Activated CD8-positive, alpha-beta memory T cell treated with anti-CD3 and anti-CD28 coated beads, Interleukin-2, amount 50 U/mL, for 24 hours (primary cell): Measurements from ENCODE around the gene MCCD1.
"Not testable (repeated sequence)": the region's sequence is repeated elsewhere in the genome, so short reads cannot be mapped to it uniquely, and the experiment has no call there.

Experiments
- DNase-seq: peaks from one replicate; pipeline ENCODE4 v3.0.0-alpha.2; 2020; ENCODE audit errors: extremely low read depth

MCCD1 gene

DNA sequence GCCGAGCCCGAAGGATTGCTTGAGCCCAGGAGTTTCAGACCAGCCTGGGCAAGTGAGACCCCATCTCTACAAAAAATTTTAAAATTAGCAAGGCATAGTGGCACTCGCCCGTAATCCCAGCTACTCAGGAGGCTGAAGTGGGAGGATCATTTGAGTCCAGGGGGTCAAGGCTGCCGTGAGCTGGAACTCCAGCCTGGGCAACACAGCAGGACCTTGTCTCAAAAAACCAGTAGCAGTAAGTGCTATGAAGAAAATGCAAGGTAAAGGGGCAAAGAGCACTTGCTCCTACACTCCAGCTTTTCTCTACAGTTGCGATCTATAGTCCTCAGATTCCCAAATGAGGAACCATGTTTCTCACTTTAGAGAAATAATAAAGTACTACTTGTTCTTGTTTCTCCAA, 14.9 kb downstream of the MCCD1 start:
- DNase-seq, result no peak

GRCh38 chr6:31544676-31545075, 15.9 kb downstream of the MCCD1 start:
- DNase-seq, result no peak

DNA sequence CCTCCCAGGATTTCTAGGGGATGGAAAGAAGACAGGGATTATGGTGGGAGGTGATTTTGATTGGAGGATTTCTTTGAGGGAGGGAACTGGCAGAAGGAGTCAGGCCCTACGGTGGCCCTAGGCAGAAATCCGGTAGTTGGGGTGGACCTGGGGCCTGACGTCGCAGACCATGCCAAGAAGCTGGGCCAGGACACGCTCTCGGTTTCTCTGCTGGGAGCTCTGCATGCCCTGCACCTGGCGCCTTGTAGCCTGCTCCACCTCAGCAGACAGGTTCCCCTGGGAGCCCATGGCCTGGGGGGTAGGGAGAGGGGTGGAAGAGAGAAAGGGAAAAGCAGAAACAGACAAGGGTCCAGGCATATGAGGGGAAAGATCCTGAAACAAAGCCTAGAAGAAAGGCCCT, 16.5 kb downstream of the MCCD1 start:
- no peak for DNase-seq

DNA sequence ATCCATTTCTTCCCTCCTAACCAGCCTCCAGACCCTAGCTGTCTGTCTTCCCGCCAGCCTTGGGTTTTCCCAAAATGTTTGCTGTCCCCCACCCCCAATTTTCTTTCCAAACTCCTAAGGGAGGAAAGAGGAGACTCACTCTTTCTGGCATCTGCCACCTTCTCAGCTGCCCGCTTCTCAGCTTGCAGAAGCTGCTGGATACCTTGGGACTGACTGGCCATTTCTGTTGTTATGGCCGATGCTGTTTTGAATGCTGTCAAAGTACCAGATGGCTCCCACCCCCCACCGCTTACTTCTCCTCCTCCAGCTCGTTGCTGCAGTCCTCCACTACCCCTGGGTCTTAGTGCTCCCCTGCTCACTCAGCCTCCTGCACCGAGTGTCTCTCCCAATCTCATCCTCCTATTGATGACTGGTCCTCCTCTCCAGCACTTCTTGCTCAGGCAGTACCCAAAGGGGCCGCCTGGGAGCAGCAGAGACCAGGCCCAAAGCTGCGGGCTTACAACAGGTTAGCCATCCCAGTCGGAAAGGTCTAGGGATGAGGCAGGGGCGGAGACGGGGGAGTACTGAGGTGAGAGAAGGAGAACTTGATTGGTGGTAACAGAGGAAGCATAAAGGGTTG, 17.7 kb downstream of the MCCD1 start, which contains the start of gene ATP6V1G2:
TSS of gene ATP6V1G2 (minus strand) at position 270 of the 619 bp plus-strand sequence. CDS start at position 221, 49 bp downstream.
- DNase-seq, result peak; percentile 69

DNA sequence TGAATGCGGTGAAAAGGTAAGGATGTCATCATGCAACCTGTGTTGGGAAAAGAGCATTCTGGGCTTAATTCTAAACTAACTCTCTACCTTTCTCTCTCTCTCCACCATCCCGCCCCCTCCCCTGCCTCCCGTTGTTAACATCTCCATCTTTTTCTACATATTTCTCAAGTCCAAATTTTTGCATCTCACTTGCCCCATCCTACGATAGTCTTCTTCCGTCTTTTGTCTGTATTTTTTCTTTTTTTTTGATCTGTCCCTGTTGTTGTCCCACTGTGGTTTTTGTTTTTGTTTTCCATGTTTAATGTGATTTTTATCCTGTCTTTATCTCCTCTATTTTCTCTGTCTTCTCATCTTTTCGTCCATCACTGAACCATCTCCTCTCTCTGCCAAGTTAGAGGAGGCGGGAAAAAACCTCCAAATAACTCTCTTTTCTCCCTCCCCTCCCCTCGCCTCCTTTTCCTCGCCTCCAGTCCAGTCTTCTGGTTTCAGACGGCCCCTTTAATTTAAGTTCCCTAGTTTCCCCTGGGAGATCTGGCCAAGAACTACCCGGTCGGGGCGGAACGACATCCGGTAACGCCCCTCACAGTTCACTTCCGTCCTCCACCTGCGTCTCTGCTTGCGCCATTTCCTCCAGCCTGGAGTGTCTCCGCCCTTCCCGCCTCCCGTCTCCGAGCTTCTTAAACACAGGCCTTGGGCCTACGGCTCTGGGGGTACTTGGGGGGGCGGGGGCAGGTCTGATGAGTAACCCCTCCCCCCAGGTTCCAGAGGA, 18.4 kb downstream of the MCCD1 start, which contains the start of gene NFKBIL1:
TSS of gene NFKBIL1 (plus strand) at position 651 of the 769 bp plus-strand sequence. CDS start at position 738, 87 bp downstream.
- peak; percentile 84 for DNase-seq

DNA sequence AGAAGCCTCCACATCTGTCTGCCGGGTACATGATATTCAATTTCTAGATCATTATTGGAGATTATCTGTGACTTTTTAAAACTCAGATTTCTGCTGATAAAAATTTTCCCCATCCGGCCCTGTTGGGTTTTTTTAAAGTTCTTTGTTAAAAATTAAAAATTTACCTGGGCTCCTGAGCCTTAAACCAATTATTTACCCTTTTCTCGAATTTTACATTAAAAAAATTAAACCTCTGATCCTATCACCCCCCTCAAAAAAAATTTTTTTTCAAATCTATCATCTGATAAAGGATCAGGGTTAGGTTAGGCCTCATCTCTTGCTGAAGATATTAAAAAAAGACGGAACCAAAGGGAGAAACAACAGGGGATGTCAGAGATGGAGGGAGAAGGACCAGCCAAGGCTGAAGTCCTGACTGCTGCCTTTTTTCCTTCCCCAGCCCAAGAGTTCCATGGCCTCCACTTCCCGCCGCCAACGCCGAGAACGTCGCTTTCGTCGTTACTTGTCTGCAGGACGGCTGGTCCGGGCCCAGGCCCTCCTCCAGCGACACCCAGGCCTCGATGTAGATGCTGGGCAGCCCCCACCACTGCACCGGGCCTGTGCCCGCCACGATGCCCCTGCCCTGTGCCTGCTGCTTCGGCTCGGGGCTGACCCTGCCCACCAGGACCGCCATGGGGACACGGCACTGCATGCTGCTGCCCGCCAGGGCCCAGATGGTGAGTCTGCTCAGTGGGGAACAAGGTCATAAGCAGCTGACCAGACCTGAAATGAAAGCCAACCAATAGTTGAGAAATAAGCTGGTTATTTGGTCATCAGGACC, 19.2 kb downstream of the MCCD1 start:
- no peak for DNase-seq

DNA sequence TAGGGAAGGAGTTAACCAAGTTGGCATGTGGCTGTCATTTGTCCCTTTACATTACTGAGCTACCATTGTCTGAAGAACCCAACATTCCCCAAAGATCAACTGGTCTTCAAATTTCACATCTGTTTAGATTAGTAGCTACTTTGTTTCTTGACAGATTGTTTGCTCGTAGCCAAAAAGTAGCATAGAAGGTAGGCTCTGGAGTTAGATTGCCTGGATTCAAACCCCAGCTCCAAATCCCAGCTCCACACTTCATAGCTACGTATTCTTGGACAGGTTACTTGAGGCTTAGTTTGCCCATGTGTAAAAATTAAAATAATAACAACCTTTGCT, 19.7 kb downstream of the MCCD1 start:
- no peak for DNase-seq

GRCh38 chr6:31551371-31551770, 22.6 kb downstream of the MCCD1 start:
- not testable (repeated sequence) for DNase-seq

DNA sequence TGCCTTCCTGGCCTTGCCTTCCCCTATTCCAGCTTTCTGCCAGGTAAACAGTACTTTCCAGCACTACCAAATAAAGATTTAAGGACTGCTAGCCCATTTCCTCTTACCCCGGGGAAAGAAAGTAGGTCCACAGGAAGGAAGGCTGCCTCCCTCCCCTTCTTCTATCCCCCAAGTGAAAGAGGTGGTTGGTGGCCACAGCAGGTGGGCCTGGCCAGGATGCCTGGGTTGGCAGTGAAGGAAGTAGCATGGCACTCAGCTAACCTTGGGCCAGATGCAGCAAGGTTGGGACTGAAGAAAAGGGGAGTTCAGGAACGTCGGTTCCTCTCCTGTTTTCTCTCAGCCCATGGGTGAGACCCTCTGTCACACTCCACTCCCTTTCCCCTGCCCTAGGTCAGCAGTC, 27.5 kb downstream of the MCCD1 start:
- DNase-seq, result no peak

GRCh38 chr6:31557443-31558317, 28.9 kb downstream of the MCCD1 start:
- DNase-seq, result no peak

- DNase-seq, result no peak
Observed at GRCh38 chr6:31558318-31558625, 29.5 kb downstream of the MCCD1 start.

GRCh38 chr6:31558631-31559500, 30.1 kb downstream of the MCCD1 start:
- no peak for DNase-seq

DNA sequence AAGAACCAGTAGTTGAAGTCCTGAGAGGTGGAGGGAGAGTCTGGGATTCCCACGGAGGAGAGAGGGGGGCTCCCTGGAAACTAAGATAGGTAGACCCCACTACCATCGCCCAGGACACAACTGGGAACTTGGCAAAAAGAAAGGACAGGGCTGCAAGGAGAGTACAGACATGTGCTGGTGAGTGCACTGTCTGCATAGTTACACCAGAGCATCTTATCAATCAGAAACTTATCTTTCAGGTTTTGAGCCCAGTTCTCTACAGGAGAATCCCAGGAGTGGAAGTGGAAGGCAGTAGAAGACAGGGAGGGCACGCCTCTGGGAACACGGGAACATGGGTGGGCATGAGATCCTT, 30.8 kb downstream of the MCCD1 start:
- no peak for DNase-seq

- no peak for DNase-seq
Observed at GRCh38 chr6:31559958-31560696, 31.4 kb downstream of the MCCD1 start.

GRCh38 chr6:31560697-31561058, 31.9 kb downstream of the MCCD1 start:
- DNase-seq, result no peak

- no peak for DNase-seq
Observed at GRCh38 chr6:31567531-31568370, 39.0 kb downstream of the MCCD1 start.

- no peak for DNase-seq
Observed at GRCh38 chr6:31568537-31568961, 39.8 kb downstream of the MCCD1 start.

DNA sequence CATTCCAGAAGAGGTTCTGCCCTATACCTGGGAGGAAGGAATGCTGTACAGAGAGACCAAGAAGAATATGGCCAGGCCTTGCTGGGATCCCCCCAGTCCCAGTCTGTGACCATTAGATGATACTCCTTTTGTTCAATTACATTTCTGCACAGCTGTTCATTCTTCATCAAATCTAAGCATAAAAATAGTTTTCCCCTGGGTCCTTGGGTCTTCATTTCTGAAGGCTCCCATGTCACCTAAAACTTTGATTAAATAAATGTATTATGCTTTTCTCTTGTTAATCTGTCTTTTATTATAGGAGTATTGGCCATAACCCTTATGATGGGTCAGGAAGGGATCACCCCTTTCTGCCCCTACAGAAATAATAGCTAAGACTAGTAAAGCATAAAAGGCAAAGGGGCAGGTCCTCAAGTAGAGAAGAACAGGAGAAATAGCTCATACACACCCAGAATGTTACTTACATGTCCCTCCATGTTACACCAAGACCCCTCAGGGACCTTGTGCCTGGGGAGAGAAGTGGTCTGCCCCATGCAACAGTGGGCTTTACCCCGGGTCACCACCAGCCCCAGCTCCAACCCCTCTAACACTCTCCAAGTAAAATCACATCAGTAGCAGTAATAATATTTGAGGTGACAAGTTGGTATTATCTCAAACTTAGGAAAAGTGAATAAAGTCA, 41.2 kb downstream of the MCCD1 start:
- DNase-seq, result no peak
